Endothelial cell of umbilical vein (primary cell): Measurements from ENCODE around the gene C1QTNF5.

Source experiments
- POLR2A ChIP-seq: IDR thresholded peaks from 2 replicates; pipeline ENCODE4 v1.6.1; 2012; ENCODE audit warnings: low read depth, mild to moderate bottlenecking, control low read depth, low read length
- TF ChIP-seq, protein P1 (sequence below), 2 donors: IDR thresholded peaks; 1 replicate in 1 of 2; 2 replicates in 1 of 2; pipeline ENCODE4 v1.5.1; 2011; ENCODE audit warnings: low read length in 2 of 2, mild to moderate bottlenecking in 2 of 2, moderate library complexity in 2 of 2, control low read depth in 1 of 2, inconsistent platforms in 1 of 2, low read depth in 1 of 2; ENCODE audit not compliant: insufficient read depth in 1 of 2; ENCODE audit errors: extremely low read depth in 1 of 2

DNA sequence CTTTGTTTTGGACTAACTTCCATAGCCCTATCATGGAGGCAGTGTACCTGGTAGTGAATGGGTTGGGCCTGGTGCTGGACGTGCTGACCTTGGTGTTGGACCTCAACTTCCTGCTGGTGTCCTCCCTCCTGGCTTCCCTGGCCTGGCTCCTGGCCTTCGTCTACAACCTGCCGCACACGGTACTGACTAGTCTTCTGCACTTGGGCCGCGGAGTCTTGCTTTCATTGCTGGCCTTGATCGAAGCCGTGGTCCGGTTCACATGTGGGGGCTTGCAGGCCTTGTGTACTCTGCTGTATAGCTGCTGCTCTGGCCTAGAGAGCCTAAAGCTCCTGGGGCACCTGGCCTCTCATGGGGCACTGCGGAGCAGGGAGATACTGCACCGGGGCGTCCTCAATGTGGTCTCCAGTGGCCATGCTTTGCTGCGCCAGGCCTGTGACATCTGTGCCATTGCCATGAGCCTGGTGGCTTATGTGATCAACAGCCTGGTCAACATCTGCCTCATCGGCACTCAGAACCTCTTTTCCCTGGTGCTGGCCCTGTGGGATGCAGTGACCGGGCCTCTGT is 5.5 kb downstream of the C1QTNF5 start:
- TF ChIP-seq POLR2A: no peak
- TF ChIP-seq, protein P1, sequence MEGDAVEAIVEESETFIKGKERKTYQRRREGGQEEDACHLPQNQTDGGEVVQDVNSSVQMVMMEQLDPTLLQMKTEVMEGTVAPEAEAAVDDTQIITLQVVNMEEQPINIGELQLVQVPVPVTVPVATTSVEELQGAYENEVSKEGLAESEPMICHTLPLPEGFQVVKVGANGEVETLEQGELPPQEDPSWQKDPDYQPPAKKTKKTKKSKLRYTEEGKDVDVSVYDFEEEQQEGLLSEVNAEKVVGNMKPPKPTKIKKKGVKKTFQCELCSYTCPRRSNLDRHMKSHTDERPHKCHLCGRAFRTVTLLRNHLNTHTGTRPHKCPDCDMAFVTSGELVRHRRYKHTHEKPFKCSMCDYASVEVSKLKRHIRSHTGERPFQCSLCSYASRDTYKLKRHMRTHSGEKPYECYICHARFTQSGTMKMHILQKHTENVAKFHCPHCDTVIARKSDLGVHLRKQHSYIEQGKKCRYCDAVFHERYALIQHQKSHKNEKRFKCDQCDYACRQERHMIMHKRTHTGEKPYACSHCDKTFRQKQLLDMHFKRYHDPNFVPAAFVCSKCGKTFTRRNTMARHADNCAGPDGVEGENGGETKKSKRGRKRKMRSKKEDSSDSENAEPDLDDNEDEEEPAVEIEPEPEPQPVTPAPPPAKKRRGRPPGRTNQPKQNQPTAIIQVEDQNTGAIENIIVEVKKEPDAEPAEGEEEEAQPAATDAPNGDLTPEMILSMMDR (IDR thresholded peaks at IDR 0.05; ENCODE audit: extremely low read depth in 1 of 2, insufficient read depth in 1 of 2, low read depth in 1 of 2, low read length in 2 of 2): no peak
